Right forelimb (tissue), 1 donor: Measurements from ENCODE around the gene USP28.
"Not testable (repeated sequence)": the region's sequence is repeated elsewhere in the genome, so short reads cannot be mapped to it uniquely, and the experiment has no call there.

Source experiments
- DNase-seq: peaks from one replicate; pipeline ENCODE4 v3.0.0-alpha.2; 2018

The USP28 gene

GRCh38 chr11:113763040-113763439 is 112.3 kb downstream of the USP28 start:
- DNase-seq: not testable (repeated sequence)

GRCh38 chr11:113760241-113760640 is 115.1 kb downstream of the USP28 start:
- no peak for DNase-seq

- DNase-seq: no peak
Observed at GRCh38 chr11:113752932-113753331, 122.4 kb downstream of the USP28 start.
